Limb (tissue), 2 donors: ENCODE data around the gene AKR7A2.
A peak's percentile ranks its signal among the peaks of the same experiment; 100 is the strongest.

Experiments used
- DNase-seq, 2 donors: peaks; one replicate each; pipeline ENCODE4 v3.0.0-alpha.2; 2016; ENCODE audit errors: extremely low spot score in 2 of 2

Gene AKR7A2

DNA sequence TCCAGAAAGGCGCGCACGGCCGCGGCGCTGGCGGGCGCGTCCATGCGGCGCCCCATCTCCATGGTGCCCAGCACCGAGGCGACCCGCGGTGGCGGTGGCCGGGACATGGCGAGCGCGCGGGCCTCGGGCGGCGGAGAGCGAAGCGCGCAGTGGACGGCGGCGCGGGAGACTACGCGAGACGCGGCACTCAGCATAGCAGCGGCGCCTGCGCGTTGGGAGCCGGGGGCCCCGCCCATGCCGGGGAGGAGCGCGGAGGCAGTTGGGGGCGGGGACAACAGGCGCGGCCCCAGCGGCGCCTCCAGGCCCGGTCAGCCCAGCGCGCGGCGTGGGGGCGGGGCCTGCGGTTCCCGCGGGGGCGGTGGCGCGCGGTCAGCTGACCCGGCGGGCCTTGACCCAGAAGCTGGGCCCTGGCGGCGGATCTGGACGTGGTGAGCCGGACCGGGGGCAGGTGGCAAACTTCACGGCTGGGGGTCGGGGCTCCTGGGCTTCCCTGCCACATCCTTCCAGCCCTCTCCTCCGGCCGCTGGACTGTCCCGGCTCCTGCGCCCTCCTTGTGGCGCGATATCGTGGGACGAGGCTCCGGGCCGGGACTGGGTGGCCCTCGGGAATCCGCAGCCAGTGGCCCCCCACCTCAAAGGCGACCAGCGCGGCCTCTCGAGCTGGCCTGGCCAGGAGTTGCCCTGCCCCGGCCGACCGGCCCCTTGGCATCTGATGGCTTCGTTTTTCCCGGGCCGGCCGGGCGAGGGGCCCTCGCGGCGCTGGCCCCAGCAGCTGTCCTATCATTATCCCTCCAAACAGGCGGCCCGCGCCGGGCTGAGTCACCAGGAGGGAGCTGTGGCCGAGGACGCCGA is at the start of gene AKR7A2, which contains the start of gene SLC66A1:
Gene AKR7A2 (minus strand): TSS at position 214 of the 851 bp plus-strand sequence. CDS start 20 bp downstream, at position 194.
Gene SLC66A1 (plus strand): TSS at position 396 of the 851 bp plus-strand sequence. CDS start 5,352 bp downstream, outside the sequence.
- DNase-seq = peak; percentile 94 to 97

DNA sequence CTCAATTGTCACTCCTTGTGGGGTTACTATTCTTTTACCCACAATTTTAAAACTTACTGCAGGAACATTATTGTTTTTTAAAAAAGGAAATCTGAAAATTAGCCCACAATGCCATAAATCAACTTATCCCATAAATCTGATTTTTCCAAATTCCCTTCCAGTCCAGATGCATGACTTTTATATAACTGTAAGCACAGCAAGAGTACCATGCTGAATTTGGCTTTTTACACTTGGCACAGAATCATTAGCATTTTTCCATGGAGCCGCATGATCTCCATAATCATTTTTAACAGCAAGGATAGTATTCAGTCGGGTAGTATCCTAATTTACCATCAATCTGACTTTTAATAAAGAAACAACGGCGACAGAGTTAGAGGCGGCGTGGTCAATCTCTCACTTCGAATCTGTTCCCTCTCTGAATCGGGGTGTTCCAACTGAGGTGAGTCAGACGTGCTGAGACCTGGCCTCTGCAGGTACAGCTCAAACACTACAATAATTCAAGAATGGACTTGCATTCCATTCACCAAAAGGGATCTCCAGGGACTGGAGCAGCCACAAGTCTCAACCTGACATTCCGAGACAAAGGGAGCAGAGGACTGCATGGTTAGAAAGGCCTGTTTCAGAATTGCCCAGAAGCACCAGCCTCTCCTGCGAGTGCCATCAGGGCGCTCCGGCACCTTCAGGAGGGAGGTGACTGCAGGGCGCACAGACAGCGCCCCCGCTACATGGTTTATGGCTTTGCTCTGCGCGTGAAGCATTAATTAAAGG is 49.1 kb upstream of the AKR7A2 start:
- DNase-seq = no peak

GRCh38 chr1:19360432-19360831 is 48.5 kb upstream of the AKR7A2 start:
- DNase-seq = no peak

GRCh38 chr1:19360016-19360415 is 48.1 kb upstream of the AKR7A2 start:
- no peak for DNase-seq

DNA sequence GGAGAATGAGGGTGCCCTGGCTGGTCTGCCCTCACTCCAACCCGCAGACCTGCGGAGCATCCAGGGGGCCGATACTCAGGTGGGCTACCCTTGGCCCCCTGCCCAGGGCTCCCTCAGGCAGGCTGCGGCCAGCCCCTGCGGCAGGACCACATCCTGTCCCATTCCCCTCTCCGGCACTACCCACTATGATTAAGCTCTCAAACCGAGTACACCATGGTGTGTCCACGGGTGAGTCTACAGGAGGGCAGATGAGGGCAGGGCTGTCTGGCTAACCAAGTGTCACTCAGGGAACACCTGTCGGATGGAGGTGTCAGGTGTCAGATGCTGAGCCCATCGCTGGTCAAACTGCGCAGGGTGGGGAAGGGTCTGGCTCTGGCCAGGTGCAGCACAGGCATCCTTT is 47.4 kb upstream of the AKR7A2 start:
- DNase-seq = no peak

DNA sequence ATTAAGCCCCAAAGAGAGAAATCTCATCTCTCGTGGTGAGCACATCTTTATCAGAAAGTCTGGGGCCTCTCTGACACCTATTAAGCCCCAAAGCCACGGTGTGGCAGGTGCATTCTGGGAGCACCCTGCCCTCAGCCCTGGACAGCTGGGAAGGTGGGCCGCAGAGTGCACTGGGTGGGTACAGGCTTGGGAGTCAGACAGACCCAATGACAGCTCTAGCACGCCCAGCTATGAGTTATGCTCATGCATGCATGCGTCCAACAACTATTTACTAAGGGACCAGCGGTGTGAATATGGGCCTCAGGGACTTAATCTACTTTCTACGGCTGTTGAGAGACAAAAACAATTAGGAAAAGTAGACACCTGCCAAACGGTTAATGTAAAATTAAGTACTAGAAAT is 46.8 kb upstream of the AKR7A2 start:
- DNase-seq = no peak

DNA sequence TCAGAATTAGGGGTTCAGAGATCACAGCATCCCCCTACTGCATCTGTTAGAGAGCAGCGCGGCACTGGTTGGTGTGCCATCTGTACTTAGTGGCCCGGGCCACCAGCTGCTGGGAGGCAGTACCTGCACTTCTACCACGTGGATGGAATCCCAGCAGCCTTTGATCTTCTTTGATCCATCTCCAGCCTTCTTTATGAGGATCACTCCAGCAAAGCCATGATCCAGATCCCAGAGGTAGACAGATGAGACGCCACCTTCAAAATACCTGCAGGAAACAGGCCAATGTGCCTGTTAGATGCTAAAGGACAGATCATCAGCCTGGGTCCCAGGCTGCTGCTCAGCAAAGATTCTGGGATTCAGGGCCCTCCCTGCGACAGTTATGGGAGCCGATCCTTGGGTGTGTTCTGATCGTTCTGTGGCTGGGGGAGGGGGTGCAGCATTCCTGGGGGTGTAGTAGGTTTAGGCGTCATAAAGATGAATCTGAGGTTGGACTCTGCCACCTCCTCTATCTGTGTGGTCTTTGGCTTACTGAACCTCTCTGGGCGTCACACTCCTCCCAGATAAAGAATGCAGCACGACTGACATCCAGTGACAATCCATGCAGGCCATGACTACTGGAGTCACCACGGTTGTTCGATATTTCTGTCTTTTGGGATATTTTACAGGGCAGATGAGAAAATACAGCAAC is 45.5 kb upstream of the AKR7A2 start:
- DNase-seq = no peak

DNA sequence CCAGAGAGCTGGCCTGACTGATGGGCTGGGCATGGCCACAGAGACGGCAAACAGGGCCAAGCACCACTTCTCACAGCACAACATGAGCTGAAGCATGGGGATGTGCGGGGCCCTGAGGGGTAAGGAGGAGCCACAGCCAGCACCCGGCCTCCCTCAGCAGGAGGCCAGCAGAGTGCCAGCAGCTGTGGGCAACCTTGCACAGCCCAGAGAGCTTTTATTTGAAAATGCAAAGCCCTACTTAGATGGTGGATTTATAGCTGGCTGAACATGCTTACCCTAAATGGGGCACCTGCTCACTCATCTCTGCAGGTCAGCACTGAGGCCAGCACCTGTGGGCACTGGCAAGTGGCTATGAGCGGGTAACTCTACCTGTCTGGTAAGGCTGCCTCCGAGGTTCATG is 44.3 kb upstream of the AKR7A2 start:
- DNase-seq = no peak

GRCh38 chr1:19354531-19354981 is 42.6 kb upstream of the AKR7A2 start:
- no peak for DNase-seq

GRCh38 chr1:19353596-19353995 is 41.7 kb upstream of the AKR7A2 start:
- DNase-seq = no peak

- DNase-seq = no peak
Measured at GRCh38 chr1:19352839-19353238, 40.9 kb upstream of the AKR7A2 start.

DNA sequence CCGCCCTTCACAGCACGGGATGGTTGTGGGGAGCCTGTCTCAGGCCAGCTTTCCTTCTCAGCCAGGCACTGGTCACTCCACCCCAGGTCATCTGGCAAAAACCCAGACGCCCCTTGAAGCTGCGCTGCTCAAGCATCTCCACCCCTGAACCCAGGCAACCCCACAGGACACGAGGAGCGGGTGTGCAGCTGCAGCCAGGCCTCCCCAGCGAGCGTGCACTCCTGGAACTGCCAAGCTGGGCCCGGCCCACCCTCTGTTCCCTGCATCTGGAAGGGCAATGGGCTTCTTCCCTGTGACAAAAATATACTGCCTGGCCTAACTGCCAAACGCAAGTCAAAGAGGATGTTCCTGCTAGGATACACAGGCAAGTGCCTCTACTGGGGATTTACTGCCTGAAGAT is 39.9 kb upstream of the AKR7A2 start:
- no peak for DNase-seq

DNA sequence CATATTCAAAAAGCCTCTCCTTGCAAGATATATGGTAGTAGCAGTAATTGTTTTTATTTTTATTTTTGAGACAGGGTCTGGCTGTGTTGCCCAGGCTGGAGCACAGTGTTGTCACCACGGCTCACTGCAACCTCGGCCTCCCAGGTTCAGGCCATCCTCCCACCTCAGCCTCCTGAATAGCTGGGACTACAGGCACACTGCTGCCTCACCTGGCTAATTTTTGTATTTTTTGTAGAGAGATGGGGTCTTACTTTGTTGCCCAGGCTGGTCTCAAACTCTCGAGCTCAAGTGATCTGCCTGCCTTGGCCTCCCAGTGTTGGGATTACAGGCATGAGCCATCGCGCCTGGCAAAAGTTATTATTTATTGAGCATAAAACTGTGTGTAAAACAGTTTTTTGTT is 38.6 kb upstream of the AKR7A2 start:
- no peak for DNase-seq

- no peak for DNase-seq
Measured at GRCh38 chr1:19349999-19350398, 38.1 kb upstream of the AKR7A2 start.

GRCh38 chr1:19348441-19349198 is 36.7 kb upstream of the AKR7A2 start:
- no peak for DNase-seq

DNA sequence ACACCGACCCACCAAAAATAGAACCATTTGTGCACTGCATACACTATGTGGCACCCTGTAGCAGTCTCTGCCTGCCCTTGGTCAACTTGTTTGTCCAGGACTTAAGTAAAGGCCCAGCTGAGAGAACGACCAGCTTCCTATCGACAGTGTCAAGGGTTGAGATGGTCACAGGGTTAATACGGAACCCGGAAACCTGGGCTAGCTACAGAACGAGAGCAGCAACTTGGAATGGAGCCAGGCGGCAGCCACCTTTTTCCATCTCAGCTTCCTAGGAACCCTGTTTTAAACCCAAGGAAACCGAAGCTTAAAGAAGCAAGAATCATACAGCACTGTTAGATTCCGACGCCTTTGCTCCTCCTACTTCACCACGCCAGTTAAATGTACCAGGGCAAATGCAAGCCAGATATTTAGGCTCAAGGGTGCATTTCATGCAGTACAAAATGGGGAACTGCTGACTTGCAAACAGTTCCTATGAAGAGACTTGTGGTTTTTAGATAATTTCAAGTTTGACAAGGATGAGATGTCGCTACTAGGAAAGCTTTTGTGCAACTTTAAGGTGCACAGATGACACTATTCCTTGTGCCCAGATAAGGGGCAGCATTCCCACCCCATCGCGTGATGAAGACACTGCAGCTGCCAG is 35.7 kb upstream of the AKR7A2 start:
- DNase-seq = no peak

GRCh38 chr1:19346026-19346425 is 34.1 kb upstream of the AKR7A2 start:
- no peak for DNase-seq

DNA sequence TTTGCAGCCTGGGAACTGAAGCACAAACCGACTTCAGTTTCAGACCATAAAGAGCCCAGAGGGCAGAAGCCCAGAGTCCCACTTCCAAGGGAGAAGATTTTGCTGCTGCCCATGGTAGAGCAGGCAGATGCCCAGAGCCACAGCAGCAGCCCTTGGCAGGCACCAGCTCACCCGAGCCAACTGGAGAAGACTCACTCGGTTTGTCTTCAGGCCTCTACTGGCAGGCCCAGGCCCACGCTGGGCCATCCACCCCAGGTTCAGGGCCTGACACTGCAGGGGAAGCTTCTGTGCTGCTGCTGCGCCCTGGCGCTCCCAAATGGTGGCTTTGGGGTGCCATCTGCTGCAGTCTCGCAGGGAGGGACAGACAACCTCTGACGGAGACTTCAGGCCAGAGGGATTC is 33.4 kb upstream of the AKR7A2 start:
- DNase-seq = no peak

GRCh38 chr1:19344831-19345230 is 32.9 kb upstream of the AKR7A2 start:
- no peak for DNase-seq

GRCh38 chr1:19344372-19344810 is 32.4 kb upstream of the AKR7A2 start:
- peak in 1 of 2 donors; percentile 72 for DNase-seq
